Measurements from ENCODE around the gene HSPB9.

HSPB9 gene, protein sequence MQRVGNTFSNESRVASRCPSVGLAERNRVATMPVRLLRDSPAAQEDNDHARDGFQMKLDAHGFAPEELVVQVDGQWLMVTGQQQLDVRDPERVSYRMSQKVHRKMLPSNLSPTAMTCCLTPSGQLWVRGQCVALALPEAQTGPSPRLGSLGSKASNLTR

DNA sequence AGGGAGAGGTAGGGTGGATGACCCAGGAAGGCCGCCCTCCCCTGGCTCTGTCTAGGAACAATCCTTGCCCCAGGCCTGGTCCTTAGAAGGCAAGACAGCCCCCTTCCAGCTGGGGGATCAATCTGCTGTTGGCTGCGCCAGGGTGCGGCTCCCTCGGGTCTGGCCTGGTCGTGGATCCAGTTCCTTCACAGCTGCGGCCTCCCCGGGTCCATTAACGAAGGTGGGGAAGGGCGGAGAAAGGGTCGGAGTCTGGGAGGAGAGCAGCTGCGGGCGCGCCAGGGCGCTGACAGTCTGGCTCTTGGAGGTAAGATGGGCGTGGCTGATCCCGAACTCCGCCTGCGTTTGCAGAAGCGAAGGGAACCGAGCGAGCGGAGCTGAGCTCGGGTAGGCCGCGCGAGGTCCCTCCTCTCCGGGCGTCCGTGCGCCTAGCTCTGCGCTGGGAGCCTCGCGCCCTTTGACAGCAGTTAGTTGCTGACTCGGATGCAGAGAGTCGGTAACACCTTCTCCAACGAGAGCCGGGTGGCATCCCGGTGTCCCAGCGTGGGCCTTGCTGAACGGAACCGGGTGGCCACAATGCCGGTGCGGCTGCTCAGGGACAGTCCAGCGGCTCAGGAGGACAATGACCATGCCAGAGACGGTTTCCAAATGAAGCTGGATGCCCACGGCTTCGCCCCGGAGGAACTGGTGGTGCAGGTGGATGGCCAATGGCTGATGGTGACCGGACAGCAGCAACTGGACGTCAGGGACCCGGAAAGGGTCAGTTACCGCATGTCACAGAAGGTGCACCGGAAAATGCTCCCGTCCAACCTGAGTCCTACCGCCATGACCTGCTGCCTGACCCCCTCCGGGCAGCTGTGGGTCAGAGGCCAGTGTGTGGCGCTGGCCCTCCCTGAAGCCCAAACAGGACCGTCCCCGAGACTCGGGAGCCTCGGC, at the start of gene HSPB9:
TSS of gene HSPB9 (plus strand) at position 434 of the 933 bp plus-strand sequence. CDS start at position 481, 47 bp downstream.
- no peak for DNase-seq

DNA sequence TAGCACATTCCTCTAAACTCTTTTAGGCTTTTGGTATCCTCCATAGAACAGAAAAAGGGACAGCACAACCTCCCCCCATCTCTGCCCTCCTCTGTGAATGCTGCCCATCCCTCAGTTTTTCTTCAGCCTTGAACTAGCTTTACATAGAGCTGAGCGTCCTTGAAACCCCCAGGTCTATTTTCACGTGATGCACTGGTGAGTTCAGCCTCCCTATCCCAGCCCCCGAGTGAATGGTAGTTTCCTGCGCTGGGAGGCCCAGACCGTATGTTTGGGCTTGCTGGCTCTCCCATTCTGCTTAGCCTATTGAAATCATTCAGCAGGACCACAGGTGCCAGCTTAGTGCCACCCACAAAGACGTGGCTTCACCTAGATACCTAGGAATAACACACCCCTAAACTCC, 46.8 kb upstream of the HSPB9 start:
- DNase-seq, result no peak

DNA sequence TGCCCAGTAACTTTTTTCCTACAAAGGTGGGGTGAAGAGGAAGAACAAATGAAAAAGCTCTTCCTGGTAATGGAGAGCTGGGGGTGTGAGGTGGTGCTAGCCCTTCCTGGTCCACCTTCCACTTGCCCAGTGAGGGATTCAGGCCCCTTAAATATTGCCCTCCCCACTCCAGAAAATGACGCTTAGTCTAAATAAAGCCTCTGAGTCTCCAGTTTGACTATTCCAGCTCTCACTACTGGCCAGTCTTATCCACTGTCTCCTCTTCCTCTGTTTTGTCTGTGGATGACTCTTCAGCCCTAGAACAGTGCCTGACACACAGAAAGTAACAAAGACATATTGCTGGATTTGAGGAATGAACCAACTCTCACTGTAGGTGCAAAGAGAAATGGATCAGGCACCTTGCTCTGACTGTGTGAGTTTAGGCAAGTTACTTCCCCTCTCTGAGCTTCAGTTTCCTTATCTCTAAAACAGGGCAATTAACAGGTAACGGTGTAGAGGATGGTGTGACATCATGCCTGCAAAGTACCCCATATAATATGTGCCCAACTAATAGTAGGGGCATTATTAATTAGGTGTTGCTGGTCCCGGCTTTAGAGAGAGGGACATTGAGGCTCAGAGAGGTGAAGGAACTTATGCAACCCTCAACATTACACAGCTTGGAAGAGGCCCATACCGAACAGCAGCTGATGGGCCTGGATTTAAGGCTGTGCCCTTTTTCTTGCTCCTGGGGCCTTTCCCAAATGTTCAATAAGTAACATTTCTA, 45.6 kb upstream of the HSPB9 start:
- DNase-seq, result no peak

DNA sequence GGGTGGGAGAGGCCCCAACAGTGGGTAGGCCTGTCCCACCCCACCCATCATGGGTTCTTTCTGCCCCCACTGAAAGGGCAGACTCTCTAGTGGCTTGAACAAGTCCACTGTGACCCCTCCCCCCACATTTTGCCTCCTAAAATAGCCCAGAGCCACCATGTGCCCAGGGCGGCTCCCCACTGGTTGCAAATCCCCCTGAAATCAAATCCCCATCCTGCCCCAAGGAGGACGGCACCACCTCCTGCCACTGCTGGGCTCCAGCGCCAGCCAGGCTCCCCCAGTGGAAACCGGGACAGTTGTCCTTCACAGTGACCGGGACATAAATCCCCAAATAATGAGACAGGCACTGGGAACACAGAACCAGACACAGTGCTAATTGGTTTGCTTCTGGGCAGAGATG, 44.8 kb upstream of the HSPB9 start:
- DNase-seq, result no peak

DNA sequence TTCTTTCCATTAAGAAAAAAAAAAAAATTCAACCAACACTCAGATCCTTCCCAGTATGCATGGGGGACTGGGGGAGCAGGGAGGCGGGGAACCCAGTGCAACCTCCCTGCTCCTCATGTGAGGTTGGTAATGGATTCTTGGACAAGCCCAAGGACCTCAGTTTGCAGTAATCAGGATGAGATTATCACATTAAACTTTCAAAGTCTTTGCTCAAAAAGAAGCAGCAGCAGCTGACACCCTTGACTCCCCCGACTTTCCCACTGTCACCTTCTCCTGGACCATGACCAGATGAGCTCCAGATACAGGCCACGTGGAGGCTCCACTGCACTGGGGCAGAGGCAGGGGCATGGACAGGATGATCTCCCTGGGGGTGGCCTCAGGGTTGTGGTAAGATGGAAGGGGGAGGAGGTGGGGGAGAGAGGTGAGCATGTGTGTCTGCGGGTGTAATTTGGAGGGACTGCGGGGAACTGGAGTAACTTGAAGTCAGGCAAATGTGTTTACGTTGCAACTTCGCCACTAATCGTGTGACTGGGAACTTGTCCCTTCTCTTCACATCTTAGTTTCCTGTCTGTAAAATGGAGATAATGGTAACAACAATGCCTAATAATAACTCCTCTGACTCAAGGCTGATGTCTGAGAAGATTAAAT, 44.1 kb upstream of the HSPB9 start:
- DNase-seq, result no peak

DNA sequence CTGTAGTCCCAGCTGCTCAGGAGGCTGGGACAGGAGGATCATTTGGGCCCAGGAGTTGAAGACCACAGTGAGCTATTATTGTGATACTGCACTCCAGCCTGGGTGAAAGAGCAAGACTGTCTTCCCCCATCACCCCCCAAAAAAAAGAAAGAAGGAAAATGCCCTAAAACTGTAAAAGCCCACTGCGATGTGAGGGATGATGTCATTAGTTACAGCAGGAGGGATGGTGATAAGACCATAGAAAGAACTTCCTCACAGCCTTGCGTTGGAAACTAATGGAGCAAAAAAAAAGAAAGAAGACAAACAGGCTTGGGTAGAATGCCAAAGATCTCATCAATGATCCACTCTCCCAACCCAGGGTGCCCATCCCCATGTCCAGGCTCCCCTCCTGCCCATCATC, 43.1 kb upstream of the HSPB9 start:
- no peak for DNase-seq

DNA sequence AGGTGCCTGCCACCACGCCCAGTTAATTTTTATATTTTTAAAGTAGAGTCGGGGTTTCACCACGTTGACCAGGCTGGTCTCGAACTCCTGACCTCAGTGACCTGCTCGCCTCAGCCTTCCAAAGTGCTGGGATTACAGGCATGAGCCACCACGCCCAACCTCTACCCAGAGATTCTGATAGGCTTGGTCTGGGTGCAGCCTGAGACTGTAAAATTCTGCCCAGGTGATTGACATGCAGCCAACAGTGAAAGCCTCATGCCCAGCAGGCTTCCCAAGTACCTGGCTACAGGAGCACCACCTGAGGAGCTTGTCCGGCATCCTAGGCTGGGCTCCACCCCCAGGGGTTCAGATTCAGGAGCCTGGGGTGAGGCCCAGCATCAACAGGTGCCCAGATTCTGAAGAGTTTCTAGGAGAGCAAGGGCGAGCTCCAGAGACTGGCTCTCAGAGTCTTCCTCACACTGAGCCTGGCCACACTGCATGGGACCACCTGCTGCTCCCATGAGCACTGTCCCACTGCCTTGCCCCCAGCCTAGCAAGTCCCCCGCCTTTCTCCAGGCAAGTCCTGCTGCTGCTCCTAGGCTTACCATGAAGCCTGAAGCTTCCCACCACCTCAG, 41.0 kb upstream of the HSPB9 start:
- no peak for DNase-seq

DNA sequence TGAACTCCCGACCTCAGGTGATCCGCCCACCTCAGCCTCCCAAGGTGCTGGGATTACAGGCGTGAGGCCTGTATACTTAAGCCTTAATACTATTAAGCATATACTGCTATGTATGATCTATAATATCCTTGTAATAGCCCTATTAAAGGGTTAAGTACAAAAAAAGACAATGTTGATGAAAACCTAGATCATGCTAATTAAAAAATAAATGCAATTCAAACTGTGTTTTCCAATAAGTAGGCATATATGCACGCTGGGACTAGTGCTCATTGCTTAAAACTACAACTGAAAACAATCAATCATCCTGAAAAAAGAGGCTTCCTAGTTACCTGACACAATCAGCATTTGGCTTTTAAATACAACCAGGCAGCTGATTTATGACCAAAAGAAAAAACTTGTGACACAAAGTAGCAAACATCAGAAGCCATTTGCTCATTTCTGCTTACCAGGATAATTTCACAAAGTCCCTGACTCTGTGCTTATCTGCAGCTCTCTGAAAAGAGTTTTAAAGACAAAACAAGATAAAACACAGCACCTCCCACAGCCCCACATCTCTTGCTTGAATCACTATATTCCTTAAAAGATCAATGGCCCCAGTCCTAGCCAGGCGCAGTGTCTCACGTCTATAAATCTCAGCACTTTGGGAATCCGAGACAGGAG, 35.4 kb upstream of the HSPB9 start:
- no peak for DNase-seq

DNA sequence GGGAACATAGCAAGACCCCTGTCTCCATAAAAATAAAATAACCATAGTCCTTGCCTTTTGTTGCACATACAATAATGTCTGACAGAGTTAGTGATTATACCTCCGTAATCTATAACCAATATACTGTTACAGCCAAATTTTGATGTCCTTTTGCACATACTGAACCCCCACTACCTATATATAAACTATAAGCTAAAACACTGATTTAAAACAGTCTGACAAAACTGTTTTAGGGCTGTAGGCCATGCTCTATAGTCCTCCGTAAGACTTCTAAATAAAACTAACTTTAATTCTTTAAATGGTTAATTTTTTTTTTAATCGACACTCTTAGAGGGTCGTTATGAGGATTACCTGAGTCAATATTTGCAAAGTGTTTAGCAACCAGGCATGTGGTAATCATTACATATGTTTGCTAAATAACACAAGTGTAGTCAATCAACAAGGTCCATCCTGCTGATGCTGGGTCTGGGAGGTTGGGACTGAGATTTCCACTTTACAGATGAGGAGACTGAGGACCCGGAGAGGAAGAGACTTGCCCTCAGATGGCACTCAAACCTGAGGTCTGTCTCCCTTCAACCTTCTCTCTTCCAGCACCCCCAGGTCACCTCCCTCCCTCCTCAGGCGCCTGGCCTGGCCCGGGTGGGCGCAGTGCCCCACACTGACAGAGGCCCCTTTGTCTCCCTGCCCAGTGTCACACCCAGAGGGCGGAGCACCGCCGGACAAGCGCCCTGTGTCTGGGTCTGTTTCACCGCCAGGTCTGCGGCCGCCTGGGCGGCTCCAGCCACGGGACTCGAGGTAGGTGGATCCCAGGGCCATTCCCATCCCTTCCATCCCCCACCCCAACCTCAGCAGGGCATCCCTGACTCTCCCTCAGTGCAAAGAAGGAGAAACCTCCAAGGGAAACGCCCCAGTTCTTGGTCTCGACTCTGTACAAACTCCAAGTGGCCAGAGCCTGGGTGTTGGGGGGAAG, 34.6 kb upstream of the HSPB9 start:
- no peak for DNase-seq

DNA sequence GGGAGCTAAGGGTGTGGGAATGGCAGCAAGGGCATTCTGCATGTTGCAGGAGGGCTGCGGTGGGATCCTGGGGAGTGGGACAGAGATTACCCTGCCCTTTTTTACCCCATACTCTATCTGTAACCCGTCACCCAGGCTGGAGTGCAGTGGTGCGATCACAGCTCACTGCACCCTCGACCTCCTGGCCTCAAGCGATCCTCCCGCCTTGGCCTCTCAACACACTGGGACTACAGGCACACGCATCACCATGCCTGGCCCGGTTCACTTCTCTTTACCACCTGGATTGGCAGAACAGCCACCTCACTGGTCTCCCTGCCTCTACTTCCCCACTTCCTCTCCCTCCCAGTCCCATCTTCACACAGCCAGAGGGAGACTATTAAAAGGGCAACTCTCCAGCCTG, 33.9 kb upstream of the HSPB9 start:
- no peak for DNase-seq

DNA sequence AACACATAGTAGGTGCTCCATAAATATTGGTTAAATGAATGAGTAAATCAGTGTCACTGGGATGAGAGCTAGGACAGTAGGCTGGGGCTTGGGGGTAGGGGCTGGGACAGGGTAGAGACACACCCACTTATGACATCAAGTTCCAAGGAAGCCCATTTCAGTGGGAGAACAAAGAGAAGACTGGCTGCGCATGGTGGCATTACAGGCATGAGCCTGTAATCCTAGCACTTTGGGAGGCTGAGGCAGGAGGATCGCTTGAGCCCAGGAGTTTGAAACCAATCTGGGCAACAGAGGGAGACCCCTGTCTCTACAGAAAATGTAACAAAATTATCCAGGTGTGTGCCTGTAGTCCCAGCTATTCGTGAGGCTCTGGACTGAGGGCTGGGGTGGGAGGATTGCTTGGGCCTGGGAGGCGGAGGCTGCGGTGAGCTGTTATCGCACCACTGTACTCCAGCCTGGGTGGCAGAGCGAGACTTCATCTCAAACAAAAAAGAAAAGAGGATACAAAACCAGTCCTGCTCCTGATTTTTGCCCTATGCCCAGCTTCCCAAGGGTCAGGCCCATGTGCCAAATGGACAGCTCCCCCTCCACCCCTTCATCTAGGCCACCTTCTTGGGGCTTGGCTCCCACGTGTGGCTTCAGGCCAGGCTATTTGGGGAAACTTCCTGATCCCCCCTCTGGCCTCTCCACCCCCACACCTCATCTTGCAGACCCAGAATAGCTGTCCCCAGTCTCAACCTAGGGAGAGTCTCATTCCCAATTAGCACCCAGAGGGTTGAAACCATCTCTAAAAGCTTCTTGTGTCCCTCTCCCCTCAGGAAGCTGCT, 31.4 kb upstream of the HSPB9 start:
- no peak for DNase-seq

DNA sequence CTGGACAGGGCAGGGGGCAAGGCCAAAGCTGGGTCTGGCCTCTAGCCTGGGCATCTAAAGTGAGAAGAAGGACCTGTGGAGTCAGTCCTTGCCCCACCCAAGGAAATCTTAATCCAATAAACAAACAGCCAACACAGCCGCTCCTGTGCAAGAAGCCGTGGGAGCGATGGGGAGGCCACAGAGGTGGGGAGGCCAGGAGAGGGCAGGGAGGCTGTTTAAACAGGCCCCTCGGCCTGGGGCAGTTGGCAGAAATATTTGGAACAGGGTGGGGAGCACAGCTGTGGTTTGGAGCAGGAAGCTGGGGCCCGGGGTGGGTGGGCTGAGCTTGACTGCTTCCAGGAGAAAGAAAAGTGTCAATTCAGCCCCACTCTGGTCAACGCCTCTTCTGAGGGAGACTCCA, 29.7 kb upstream of the HSPB9 start:
- DNase-seq, result no peak

DNA sequence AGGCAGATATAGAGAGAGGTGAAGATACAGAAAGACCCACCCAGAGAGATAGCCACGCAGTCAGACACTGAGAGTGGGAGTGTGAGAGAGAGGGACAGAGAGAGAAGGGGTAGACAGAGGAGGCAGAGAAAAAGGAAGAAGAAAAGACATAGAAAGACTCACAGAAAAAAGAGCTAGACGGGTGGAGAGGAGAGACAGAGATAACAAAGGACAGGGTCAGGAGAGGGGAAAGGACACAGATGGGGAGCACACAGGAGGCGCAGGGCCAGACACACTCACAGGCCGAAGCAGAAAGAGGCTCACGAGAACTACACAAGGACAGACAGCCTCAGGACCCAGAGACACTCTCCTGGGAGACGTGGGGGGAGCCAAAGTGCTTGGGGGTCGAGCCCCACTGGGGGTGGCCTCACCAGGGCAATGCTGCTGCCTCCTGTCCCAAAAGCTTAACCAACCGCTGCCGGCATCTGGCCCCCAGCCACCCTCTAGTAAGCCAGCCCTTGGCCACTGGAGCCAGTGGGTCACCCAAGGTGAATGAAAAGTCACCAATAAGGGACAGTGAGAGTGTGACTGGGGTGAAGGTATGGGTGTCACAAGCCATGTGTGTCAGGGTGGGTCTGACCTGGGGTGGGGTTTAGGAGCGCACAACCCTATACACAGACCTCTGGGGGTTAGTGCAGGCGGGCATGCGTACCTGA, 28.1 kb upstream of the HSPB9 start:
- no peak for DNase-seq

DNA sequence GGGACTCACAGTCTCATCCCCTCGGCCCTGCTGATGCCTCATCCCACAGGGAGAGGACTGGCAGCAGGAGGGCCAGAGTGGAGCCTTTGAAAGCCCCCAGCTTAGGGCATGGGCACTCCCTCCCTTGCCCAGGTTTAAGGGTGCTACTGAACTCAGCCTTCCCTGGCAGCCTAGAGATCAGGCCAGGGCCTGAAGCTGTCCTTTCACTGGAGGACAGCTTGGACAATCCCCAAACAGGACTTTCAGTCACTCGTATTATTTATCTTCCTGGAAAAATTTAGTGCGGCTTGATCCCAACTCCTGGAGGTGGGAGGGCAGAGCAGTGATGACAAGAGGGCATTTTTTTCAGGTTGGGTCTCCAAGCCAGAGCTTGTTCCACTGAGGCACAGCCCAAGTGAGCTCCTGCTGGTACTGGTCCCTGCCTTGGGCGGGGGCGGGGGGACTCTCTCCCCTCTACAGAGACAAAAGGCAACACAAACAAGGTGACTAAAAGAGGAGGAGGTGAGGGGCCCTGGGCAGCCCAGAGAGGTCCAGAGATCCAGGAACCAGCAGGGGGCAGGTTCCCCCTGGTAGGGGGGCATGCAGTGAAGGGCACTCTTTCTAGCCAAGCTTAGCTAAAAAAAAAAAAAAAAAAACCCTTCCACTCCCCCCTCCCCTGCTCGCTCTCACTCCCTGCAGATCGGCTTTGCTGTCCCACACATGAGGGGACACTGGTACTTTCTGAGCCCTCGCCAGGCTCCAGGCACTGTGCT, 26.1 kb upstream of the HSPB9 start:
- DNase-seq, result no peak

DNA sequence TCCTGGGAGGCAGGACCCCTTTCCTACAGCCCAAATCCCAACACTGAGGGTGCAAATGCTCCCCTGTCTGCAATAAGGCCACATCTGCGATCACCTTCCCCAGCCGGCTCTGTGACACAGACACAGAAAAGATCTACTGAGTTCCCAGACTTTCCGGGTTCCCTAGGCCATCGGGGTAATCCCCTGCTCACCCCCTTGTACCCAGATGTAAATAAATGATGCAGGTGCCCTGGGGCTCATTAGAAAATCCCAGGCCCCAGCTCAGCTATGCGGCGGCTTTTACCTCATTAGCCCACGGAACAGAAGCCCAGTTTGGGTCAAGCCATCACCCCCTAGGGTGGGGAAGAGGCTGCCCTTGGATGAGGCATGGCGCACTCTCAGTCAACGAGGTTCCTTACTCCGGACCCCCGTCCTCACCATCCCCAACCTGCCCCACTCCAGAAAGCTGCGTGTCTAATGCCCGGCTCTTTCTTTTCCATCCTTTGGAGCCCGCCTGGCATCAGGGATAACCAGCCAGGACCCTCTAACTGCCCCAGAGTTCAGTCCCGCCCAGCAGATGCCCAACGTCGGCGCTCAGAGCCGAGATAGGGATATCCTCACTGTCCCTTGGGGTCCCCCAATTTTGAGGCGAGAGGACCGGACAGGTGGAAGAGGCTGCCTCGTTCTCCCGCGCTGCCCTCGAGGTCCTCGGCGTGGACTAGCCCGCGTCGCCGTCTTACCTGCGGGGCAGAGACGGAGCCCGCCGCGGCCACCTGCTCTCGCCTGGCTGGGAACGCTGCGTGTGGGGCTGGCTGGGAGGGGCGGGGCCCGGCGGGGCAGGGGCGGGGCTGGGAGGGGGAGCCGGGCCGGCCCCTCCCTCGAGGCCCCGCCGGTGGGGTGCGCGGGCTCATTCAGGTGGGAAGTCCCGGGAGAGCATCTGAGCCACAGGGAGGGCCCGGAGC, 24.6 kb upstream of the HSPB9 start, which contains the start of gene ZNF385C:
TSS of gene ZNF385C (minus strand) at position 783 of the 941 bp plus-strand sequence. CDS start 35,417 bp downstream, outside the sequence.
- DNase-seq, result no peak

DNA sequence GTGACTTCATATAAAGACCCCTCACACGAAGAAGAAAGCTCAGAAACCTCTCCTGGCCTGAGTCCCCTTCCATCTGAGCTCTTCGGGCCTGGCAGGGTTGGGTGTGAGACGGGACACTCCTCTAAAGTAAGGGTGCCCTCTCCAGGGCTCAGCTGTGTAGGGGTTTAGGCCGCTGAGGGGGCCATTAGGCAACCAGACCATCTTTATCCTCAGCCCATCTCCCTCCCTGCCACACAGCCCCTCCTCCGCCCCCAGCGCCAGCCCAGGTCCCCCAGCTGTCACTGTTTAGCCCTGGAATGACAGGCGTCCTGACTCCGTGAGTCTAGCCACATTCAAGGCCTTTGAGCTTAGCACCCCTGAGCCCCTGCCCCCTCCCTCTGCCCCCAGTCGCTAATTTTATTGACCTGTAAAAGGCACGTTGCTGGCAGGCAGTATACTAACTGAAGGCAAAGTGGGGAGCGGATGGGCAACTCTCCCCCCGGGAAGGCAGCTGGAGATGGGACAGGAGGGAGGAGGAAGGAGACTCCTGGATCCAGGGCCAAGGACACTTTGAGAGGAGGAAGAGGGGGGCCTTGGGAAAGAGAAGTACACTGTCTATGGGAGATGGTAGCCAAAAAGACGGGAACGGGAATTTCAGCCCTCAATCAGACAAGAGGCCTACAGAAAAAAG, 23.7 kb upstream of the HSPB9 start:
- DNase-seq, result no peak

All from NCI-H446 (cell line).